WERI-Rb-1 (cell line): ENCODE data around the gene CCDC134.

Experiments used
- DNase-seq: peaks from one replicate; pipeline ENCODE4 v3.0.0-alpha.2; 2020
- H3K27ac ChIP-seq: fragments of 250-450 bp; sonication (Bioruptor Pico); 2 replicates; pipeline ENCODE4 v1.5.1; 2020; ENCODE audit warnings: mild to moderate bottlenecking, moderate library complexity
- H3K27me3 ChIP-seq: fragments of 250-450 bp; sonication (Bioruptor Pico); 2 replicates; pipeline ENCODE4 v1.5.1; 2021; ENCODE audit warnings: mild to moderate bottlenecking, low read depth, moderate library complexity; ENCODE audit not compliant: insufficient read depth, severe bottlenecking
- H3K36me3 ChIP-seq: fragments of 250-450 bp; sonication (Bioruptor Pico); 2 replicates; pipeline ENCODE4 v1.5.1; 2020; ENCODE audit warnings: mild to moderate bottlenecking, moderate library complexity
- H3K4me3 ChIP-seq: 2 replicates; pipeline ENCODE4 v1.5.1; 2011; ENCODE audit warnings: low read depth, mild to moderate bottlenecking, control low read depth, low read length
- H3K9me3 ChIP-seq: fragments of 250-450 bp; sonication (Bioruptor Pico); 2 replicates; pipeline ENCODE4 v1.5.1; 2021; ENCODE audit warnings: mild to moderate bottlenecking, moderate library complexity; ENCODE audit not compliant: severe bottlenecking
- CTCF ChIP-seq: IDR thresholded peaks from 2 replicates; pipeline ENCODE4 v1.5.1; 2011; ENCODE audit warnings: low read depth, mild to moderate bottlenecking, control low read depth, inconsistent platforms, low read length

CCDC134 gene

GRCh38 chr22:41772645-41773044 lies 27.8 kb upstream of the CCDC134 start:
- TF ChIP-seq CTCF, result no peak
- Histone ChIP-seq H3K9me3 (no peaks in the 10 kb centered on the region), H3K27me3 (no peaks in the 10 kb centered on the region), H3K27ac (no peak overlapping the region), H3K36me3 (no peaks in the 10 kb centered on the region), H3K4me3 (no peak overlapping the region)
- DNase-seq, result no peak

- H3K27ac ChIP-seq, result no peak overlapping the region
- no peak overlapping the region for H3K4me3 ChIP-seq
- no peaks in the 10 kb centered on the region for H3K36me3 ChIP-seq
- no peak for TF ChIP-seq CTCF
- DNase-seq, result no peak
- H3K9me3 ChIP-seq, result no peaks in the 10 kb centered on the region
- no peaks in the 10 kb centered on the region for H3K27me3 ChIP-seq
These were observed 25.1 kb upstream of the CCDC134 start for GRCh38 chr22:41775338-41775737.

GRCh38 chr22:41775976-41776375 lies 24.5 kb upstream of the CCDC134 start:
- Histone ChIP-seq H3K27ac (no peak overlapping the region), H3K4me3 (no peak overlapping the region), H3K27me3 (no peaks in the 10 kb centered on the region), H3K9me3 (no peaks in the 10 kb centered on the region), H3K36me3 (no peaks in the 10 kb centered on the region)
- no peak for TF ChIP-seq CTCF
- DNase-seq, result no peak

GRCh38 chr22:41776381-41776780 lies 24.1 kb upstream of the CCDC134 start:
- Histone ChIP-seq H3K27me3 (no peaks in the 10 kb centered on the region), H3K36me3 (no peaks in the 10 kb centered on the region), H3K27ac (no peak overlapping the region), H3K9me3 (no peaks in the 10 kb centered on the region), H3K4me3 (no peak overlapping the region)
- TF ChIP-seq CTCF, result no peak
- DNase-seq, result no peak

GRCh38 chr22:41777749-41778425 lies 22.6 kb upstream of the CCDC134 start:
- Histone ChIP-seq H3K27me3 (no peaks in the 10 kb centered on the region), H3K9me3 (no peaks in the 10 kb centered on the region), H3K27ac (no peak overlapping the region), H3K4me3 (no peak overlapping the region), H3K36me3 (no peaks in the 10 kb centered on the region)
- no peak for TF ChIP-seq CTCF
- no peak for DNase-seq

- Histone ChIP-seq H3K27me3 (no peaks in the 10 kb centered on the region), H3K27ac (no peak overlapping the region), H3K9me3 (no peaks in the 10 kb centered on the region), H3K36me3 (no peaks in the 10 kb centered on the region), H3K4me3 (no peak overlapping the region)
- DNase-seq, result peak; percentile 53
- TF ChIP-seq CTCF, result 0 out of 2 replicates have a peak, but pooled peaks have one; percentile 19
These were observed 20.5 kb upstream of the CCDC134 start for GRCh38 chr22:41779929-41780505.
